ENCODE data around the gene ANKRD9.
A peak's percentile ranks its signal among the peaks of the same experiment; 100 is the strongest.
"Not testable (repeated sequence)": the region's sequence is repeated elsewhere in the genome, so short reads cannot be mapped to it uniquely, and the experiment has no call there.

The ANKRD9 gene

DNA sequence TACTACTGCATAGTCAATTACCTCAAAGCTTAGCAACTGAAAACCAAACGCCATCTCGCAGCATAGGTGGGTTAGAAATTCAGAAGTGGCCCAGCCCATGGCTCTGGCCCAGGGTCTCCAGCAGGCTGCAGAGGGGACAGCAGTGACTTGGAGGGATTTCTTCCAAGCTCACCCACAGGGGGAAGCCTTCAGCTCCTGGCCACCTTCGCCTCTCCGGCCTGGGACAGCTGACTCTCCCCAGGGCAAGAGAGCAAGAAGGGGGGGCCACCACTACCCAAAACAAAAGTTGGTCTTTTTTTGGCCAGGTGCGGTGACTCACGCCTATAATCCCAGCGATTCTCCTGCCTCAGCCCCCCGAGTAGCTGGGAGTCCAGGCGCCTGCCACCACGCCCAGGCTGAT lies 32.2 kb upstream of the ANKRD9 start:
- TF ChIP-seq, protein P1, sequence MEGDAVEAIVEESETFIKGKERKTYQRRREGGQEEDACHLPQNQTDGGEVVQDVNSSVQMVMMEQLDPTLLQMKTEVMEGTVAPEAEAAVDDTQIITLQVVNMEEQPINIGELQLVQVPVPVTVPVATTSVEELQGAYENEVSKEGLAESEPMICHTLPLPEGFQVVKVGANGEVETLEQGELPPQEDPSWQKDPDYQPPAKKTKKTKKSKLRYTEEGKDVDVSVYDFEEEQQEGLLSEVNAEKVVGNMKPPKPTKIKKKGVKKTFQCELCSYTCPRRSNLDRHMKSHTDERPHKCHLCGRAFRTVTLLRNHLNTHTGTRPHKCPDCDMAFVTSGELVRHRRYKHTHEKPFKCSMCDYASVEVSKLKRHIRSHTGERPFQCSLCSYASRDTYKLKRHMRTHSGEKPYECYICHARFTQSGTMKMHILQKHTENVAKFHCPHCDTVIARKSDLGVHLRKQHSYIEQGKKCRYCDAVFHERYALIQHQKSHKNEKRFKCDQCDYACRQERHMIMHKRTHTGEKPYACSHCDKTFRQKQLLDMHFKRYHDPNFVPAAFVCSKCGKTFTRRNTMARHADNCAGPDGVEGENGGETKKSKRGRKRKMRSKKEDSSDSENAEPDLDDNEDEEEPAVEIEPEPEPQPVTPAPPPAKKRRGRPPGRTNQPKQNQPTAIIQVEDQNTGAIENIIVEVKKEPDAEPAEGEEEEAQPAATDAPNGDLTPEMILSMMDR (IDR thresholded peaks at IDR 0.05; ENCODE audit: low read depth, low read length), result no peak
- Histone ChIP-seq H3K36me3 (no peaks in the 10 kb centered on the region), H3K4me1 (peaks cover 23% of the 10 kb centered on the region), H3K9me3 (no peaks in the 10 kb centered on the region), H3K4me3 (ENCODE audit: low read depth, low read length) (no peak overlapping the region), H3K27me3 (no peaks in the 10 kb centered on the region)
- no peak for DNase-seq

DNA sequence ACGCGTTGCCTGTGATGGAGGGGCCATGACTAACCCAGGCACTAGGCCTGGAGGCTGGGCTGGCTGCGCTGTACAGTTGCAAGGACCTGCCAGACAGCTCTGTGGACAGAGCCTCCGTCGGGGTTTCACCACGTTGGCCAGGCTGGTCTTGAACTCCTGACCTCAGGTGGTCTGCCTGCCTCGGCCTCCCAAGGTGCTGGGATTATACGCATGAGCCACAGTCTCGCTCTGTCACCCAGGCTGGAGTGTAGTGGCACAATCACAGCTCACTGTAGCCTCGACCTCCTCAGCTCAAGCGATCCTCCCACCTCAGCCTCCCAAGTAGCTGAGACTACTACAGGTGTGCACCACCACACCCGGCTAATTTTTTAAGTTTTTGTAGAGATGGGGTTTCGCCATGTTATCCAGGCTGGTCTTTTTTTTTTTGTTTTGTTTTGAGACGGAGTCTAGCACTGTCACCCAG lies 31.5 kb upstream of the ANKRD9 start:
- not testable (repeated sequence) for DNase-seq; H3K27me3 ChIP-seq; H3K4me3 ChIP-seq (ENCODE audit: low read depth, low read length); H3K9me3 ChIP-seq; H3K36me3 ChIP-seq
- H3K4me1 ChIP-seq, result peaks cover 23% of the 10 kb centered on the region

DNA sequence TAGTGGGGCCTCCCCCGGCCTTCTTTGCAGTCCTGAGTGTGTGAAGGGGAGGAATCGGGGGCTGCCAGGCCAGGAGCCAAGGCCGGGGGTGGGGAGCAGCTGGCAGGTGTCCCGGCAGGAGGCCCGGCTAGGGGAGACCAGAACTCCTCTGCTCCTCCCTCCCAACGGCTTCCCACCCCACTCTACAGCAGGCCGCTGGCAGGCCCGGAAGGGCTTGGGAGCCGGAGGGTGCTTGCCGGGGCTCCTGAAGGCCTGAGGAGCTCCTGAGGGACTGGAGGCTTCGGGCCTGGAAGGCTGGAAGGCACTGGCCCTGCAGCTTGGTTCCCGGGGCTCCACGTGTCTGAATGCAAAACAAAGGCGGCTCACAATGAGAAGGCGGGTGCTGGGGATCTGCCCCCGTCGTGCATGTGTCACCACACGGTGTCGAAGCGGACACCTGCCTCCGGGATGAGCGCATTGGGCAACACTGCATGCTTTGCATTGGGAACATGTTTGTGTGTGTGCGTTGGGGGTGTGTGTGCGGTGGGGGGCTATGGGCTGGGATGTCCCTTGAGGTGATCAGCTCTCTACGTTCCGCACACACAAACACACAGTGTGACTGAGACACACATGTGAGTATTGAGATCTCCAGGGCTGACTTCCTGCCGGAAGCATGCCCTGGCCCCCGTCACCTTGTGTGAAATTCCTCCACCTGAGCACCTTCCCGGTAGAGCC lies 30.9 kb upstream of the ANKRD9 start:
- Histone ChIP-seq H3K9me3 (no peaks in the 10 kb centered on the region), H3K36me3 (no peaks in the 10 kb centered on the region), H3K4me3 (ENCODE audit: low read depth, low read length) (no peak overlapping the region), H3K27me3 (no peaks in the 10 kb centered on the region), H3K4me1 (peaks cover 23% of the 10 kb centered on the region)
- TF ChIP-seq, protein P1 (IDR thresholded peaks at IDR 0.05; ENCODE audit: low read depth, low read length), result no peak
- peak; percentile 93 for DNase-seq

DNA sequence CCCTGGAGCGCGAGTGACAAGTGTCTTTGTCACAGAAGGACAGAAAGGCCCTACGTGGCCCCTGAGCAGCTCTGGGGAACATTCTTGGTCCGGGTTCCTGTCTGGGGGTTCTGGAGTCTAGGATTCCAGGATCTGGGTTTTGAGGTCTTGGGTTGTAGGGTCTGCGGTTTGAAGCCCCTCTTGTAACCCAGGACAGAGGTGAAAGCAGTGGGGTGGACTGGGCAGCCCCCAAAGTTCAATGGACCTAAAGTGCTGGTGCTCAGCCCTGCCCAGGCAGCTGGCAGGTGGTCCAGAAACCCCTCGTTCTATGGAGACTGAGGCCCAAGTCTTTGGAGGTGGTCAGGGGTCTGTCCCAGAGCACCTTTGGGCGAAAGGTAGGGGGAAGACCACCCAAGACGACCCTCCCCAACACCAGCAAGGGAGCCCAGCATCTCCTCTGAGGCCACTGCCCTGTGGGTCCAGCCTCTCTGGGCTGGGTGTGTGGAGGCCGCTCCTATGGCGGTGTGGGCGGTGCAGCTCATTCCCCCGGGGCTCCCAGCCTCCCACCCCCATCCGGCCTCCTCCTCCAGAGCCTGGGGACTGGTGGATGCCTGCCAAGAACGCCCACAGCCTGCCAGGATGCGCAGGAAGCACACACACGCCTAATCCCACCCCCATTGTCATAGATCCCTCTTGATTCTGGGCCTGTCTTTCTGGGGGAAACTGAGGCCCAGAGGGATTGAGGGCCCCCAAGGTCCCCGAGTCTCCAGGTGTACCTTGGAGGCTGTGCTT lies 30.2 kb upstream of the ANKRD9 start:
- TF ChIP-seq, protein P1 (IDR thresholded peaks at IDR 0.05; ENCODE audit: low read depth, low read length), result no peak
- H3K27me3 ChIP-seq, result no peaks in the 10 kb centered on the region
- peaks cover 23% of the 10 kb centered on the region for H3K4me1 ChIP-seq
- DNase-seq, result peak; percentile 99
- H3K9me3 ChIP-seq, result no peaks in the 10 kb centered on the region
- H3K4me3 ChIP-seq (ENCODE audit: low read depth, low read length), result no peak overlapping the region
- no peaks in the 10 kb centered on the region for H3K36me3 ChIP-seq

DNA sequence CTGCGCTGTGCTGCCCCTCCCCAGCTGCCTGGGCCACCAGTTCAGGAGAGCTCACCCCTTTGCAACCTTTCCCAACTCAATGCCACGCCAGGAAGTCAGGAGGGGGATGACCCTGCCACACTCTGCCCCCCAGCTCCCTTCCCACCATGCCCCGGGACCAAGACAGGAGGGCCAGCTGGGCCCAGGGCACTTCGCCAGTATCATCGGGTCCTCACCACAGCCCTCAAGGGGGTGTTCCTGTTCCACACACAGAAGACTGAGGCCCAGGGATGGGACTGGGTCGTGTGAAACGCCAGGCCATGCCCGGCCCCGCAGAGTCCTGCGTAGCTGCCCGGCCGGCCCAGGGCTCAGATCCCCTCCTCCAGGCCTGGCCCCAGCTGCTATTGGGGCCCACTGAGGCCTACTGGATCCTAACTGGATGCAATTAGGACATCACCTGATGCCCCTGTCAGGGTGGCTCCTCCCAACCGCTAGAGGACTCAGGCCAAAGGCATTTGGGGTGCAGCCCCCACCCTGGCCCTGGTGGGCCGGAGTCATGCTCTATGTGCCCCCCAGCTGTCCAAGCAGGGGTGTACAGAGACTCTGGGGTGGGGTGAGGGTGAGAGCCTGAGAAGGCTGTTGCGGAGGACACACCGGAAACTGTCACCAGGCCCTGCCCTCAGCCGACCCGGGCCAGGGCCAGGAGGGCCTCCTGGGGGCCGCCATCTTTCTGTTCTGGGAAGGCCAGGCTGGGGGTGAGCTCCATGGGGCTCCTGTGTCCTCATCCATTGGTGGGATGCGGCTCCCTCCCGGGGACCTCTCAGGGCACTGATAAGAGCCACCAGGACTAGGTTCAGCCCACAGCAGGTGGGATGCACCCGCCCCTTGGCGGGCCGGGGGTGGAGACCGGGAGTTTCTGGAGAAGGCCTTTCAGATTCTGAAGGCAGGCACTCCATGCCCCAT lies 29.3 kb upstream of the ANKRD9 start:
- DNase-seq, result no peak
- no peak overlapping the region for H3K4me3 ChIP-seq (ENCODE audit: low read depth, low read length)
- no peaks in the 10 kb centered on the region for H3K36me3 ChIP-seq
- H3K9me3 ChIP-seq, result no peaks in the 10 kb centered on the region
- peaks cover 23% of the 10 kb centered on the region for H3K4me1 ChIP-seq
- TF ChIP-seq, protein P1 (IDR thresholded peaks at IDR 0.05; ENCODE audit: low read depth, low read length), result no peak
- no peaks in the 10 kb centered on the region for H3K27me3 ChIP-seq

DNA sequence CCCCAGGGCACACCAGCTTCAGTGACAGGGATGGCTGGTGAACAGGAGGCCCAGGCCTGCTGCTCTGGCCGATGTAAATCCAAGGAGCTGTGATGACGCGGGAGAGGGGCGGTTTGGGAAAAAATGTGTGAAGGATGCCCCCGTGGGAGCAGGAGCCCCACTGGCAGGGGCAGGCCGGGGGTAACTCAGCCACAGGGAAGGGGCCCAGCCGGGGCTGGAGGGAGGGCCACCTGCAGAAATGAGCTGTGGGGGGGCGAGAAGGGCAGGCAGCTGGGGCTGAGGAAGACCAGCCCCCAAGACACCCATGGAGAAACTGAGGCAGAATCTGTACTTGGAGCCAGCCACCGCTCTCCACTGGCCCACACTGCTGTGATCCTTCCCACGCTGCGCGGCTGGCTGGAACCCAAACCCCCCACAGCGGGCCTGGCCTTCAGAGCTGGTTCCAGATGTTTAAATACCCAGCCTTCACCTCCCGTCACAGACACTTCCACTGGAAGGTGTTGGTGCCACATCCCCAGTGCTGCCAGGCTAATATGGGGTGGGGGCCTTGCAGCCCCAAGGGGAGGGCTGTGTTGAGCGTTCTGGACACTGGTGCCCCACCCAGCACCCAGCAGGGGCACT lies 28.5 kb upstream of the ANKRD9 start:
- Histone ChIP-seq H3K4me3 (ENCODE audit: low read depth, low read length) (no peak overlapping the region), H3K4me1 (peaks cover 23% of the 10 kb centered on the region), H3K27me3 (no peaks in the 10 kb centered on the region), H3K36me3 (no peaks in the 10 kb centered on the region), H3K9me3 (no peaks in the 10 kb centered on the region)
- TF ChIP-seq, protein P1 (IDR thresholded peaks at IDR 0.05; ENCODE audit: low read depth, low read length), result no peak
- no peak for DNase-seq
